HCT116 (cell line): ENCODE measurements around the gene MOK. TPM values are rescaled to one million over a fixed set of nuclear protein-coding genes. Genes with fewer than 3 reads are reported as not detected.

Source experiments
- ATAC-seq: fragments of 200-7000 bp; cut with Tn5 transposase; 2 replicates; pipeline ENCODE4 v1.9.1; 2020; ENCODE audit warnings: mild to moderate bottlenecking, moderate library complexity
- BruUV-seq: library from RNA; stranded (reverse); fragments of 400-500 nt; replicated peaks from 2 replicates; lab custom pipeline; 2021; lab: Mats Ljungman, UMichigan
- CTCF ChIA-PET: fragments of 300-600 bp; sonication (Branson Sonifier 250); formaldehyde crosslinking; loops from one replicate; lab custom pipeline; 2021; ENCODE audit warnings: antibody characterized with exemption; lab: Charles Lee
- POLR2A ChIA-PET: fragments of 300-600, 350-600 bp; sonication (Branson Sonifier 250); formaldehyde crosslinking; loops from one replicate; lab custom pipeline; 2021; ENCODE audit warnings: antibody characterized with exemption; lab: Charles Lee
- RAD21 ChIA-PET, 2 experiments: fragments of 300-600 bp; sonication (Branson Sonifier 250); formaldehyde crosslinking; loops; one replicate each; lab custom pipeline; 2023; ENCODE audit warnings: low total read pairs in 2 of 2; ENCODE audit not compliant: uncharacterized antibody in 2 of 2, unreplicated experiment in 2 of 2, low non-redundant PET in 1 of 2; lab: Charles Lee
- DNase-seq: peaks from one replicate; pipeline ENCODE4 v3.0.0-alpha.2; 2010; ENCODE audit warnings: low read depth, low spot score
- H2AFZ ChIP-seq: fragments of 200-600 bp; shearing (Covaris generic), sonication (generic); 2 replicates; pipeline ENCODE4 v1.6.1; 2017; ENCODE audit warnings: low read depth, mixed run types, mixed read lengths, antibody characterized with exemption, low read length; ENCODE audit not compliant: poor library complexity, severe bottlenecking
- H3K27ac ChIP-seq: 2 replicates; pipeline ENCODE4 v1.5.1; 2012; ENCODE audit warnings: low read depth, low read length
- H3K27me3 ChIP-seq: fragments of 200-600 bp; sonication (generic); 2 replicates; pipeline ENCODE4 v1.6.1; 2016; ENCODE audit warnings: mixed run types, low read length, mixed read lengths; ENCODE audit not compliant: insufficient read depth
- H3K36me3 ChIP-seq, 2 experiments: fragments of 200-500 bp in 1 of 2; fragments of 200-600 bp in 1 of 2; sonication (Bioruptor generic) in 1 of 2; sonication (generic) in 1 of 2; 2 replicates each; pipeline versions ENCODE4 v1.5.1 to v1.6.1; 2014 to 2016; ENCODE audit warnings: low read length in 2 of 2, inconsistent platforms in 1 of 2, mixed read lengths in 1 of 2, mixed run types in 1 of 2; ENCODE audit not compliant: insufficient read depth in 2 of 2, control insufficient read depth in 1 of 2
- H3K4me1 ChIP-seq, 2 experiments: fragments of 200-600 bp in 1 of 2; sonication (generic) in 1 of 2; 2 replicates each; pipeline versions ENCODE4 v1.5.1 to v1.6.1; 2012 to 2017; ENCODE audit warnings: low read length in 2 of 2, inconsistent platforms in 1 of 2, mild to moderate bottlenecking in 1 of 2, mixed read lengths in 1 of 2, mixed run types in 1 of 2, moderate library complexity in 1 of 2; ENCODE audit not compliant: insufficient read depth in 2 of 2, control insufficient read depth in 1 of 2
- H3K4me2 ChIP-seq: fragments of 200-600 bp; sonication (generic); 2 replicates; pipeline ENCODE4 v1.6.1; 2017; ENCODE audit warnings: mixed run types, low read length, mixed read lengths
- H3K4me3 ChIP-seq, 2 experiments: fragments of 200-600 bp in 1 of 2; sonication (generic) in 1 of 2; replicated peaks in 1 of 2; 2 replicates each; pipeline ENCODE4 v1.5.1; 2011 to 2016; ENCODE audit warnings: low read length in 2 of 2, control low read depth in 1 of 2, low read depth in 1 of 2, mild to moderate bottlenecking in 1 of 2, mixed read lengths in 1 of 2, mixed run types in 1 of 2
- H3K79me2 ChIP-seq: fragments of 200-600 bp; sonication (generic); 2 replicates; pipeline ENCODE4 v1.6.1; 2017; ENCODE audit warnings: mild to moderate bottlenecking, mixed run types, low read length, moderate library complexity, mixed read lengths; ENCODE audit not compliant: insufficient read depth
- H3K9ac ChIP-seq: fragments of 200-600 bp; sonication (generic); 2 replicates; pipeline ENCODE4 v1.6.1; 2016; ENCODE audit warnings: low read length, mixed read lengths
- H3K9me2 ChIP-seq: fragments of 200-600 bp; sonication (generic), shearing (Covaris generic); 2 replicates; pipeline ENCODE4 v1.6.1; 2017; ENCODE audit warnings: mixed run types, mild to moderate bottlenecking, moderate library complexity; ENCODE audit not compliant: insufficient read depth
- H3K9me3 ChIP-seq, 2 experiments: fragments of 200-500 bp in 1 of 2; fragments of 200-600 bp in 1 of 2; sonication (Bioruptor generic) in 1 of 2; sonication (generic) in 1 of 2; 2 replicates each; pipeline ENCODE4 v1.6.1; 2014 to 2017; ENCODE audit warnings: low read length in 2 of 2, mixed read lengths in 2 of 2, inconsistent platforms in 1 of 2, low read depth in 1 of 2, mild to moderate bottlenecking in 1 of 2, mixed run types in 1 of 2, moderate library complexity in 1 of 2; ENCODE audit not compliant: control insufficient read depth in 1 of 2, insufficient read depth in 1 of 2
- H4K20me1 ChIP-seq: fragments of 200-600 bp; sonication (generic), shearing (Covaris generic); 2 replicates; pipeline ENCODE4 v1.6.1; 2017; ENCODE audit warnings: mixed run types, mild to moderate bottlenecking, moderate library complexity; ENCODE audit not compliant: insufficient read depth
- CBX3 ChIP-seq: IDR thresholded peaks from 2 replicates; pipeline ENCODE4 v1.6.1; 2012; ENCODE audit warnings: low read depth
- EGR1 ChIP-seq: IDR thresholded peaks from 2 replicates; pipeline ENCODE4 v1.6.1; 2012; ENCODE audit warnings: low read depth
- ELF1 ChIP-seq: IDR thresholded peaks from 2 replicates; pipeline ENCODE4 v1.6.1; 2012; ENCODE audit warnings: low read depth, borderline replicate concordance
- EZH2 ChIP-seq: fragments of 200-600 bp; sonication (generic); IDR thresholded peaks from 2 replicates; pipeline ENCODE4 v1.6.1; 2017; ENCODE audit warnings: antibody characterized with exemption, mixed run types
- FOSL1 ChIP-seq: IDR thresholded peaks from 2 replicates; pipeline ENCODE4 v1.6.1; 2012; ENCODE audit warnings: low read depth
- SP1 ChIP-seq: IDR thresholded peaks from 2 replicates; pipeline ENCODE4 v1.6.1; 2012; ENCODE audit warnings: low read depth
- TCF7L2 ChIP-seq: IDR thresholded peaks from 2 replicates; pipeline ENCODE4 v1.7.0; 2011; ENCODE audit warnings: borderline replicate concordance, inconsistent platforms; ENCODE audit not compliant: insufficient read depth, insufficient read length; ENCODE audit errors: extremely low read depth
- YY1 ChIP-seq: IDR thresholded peaks from 2 replicates; pipeline ENCODE4 v1.6.1; 2011; ENCODE audit warnings: low read length, low read depth, moderate library complexity, mild to moderate bottlenecking; ENCODE audit not compliant: insufficient replicate concordance; ENCODE audit errors: extremely low read depth
- ZBTB33 ChIP-seq: IDR thresholded peaks from 2 replicates; pipeline ENCODE4 v1.6.1; 2011; ENCODE audit warnings: mild to moderate bottlenecking, low read length, moderate library complexity; ENCODE audit not compliant: insufficient replicate concordance; ENCODE audit errors: extremely low read depth
- ZFX ChIP-seq: fragments of 450-650 bp; IDR thresholded peaks from 2 replicates; pipeline ENCODE4 v1.6.1; 2017
- intact Hi-C: fragments of 100-400 bp; cut with micrococcal nuclease; formaldehyde crosslinking; loops from 2 replicates; pipeline ENCODE4 v1.10.0; 2022
- total RNA-seq: library from RNA; stranded (reverse); gene quantifications from one replicate; pipeline ENCODE4 v1.2.1, GENCODE V29; 2021; ENCODE audit not compliant: unreplicated experiment
- TF ChIP-seq, protein P1 (sequence below): IDR thresholded peaks from 2 replicates; pipeline ENCODE4 v1.6.1; 2012; ENCODE audit warnings: low read depth

Gene MOK
- total RNA-seq, 1 experiment from 2014 or later: 9.4 TPM

- ChIA-PET POLR2A (no interaction called here), RAD21 (no interaction called here), CTCF (no interaction called here)
- ATAC-seq (no peak), DNase-seq (no peak)
- Histone ChIP-seq H3K4me3 (no peak overlapping the region), H3K27ac (no peak overlapping the region), H3K9ac (no peak overlapping the region), H3K4me2 (no peak overlapping the region), H3K9me3 (no peaks in the 10 kb centered on the region), H3K9me2 (no peaks in the 10 kb centered on the region), H3K79me2 (peaks cover 20% of the 10 kb centered on the region; the same call in 1 of the 2 replicates), H3K4me1 (no peaks in the 10 kb centered on the region), H4K20me1 (no peaks in the 10 kb centered on the region), H3K27me3 (no peaks in the 10 kb centered on the region), H2AFZ (no peak overlapping the region), H3K36me3 (peaks cover 0 to 4% of the 10 kb centered on the region in 2 experiments; a peak in 1 of 4 replicates)
- intact Hi-C loops: no loop called here
- BruUV-seq: no TSS peak
- TF ChIP-seq TCF7L2 (no peak), FOSL1 (no peak), EZH2 (no peak), YY1 (no peak), ZBTB33 (no peak), ZFX (no peak), CBX3 (no peak), ELF1 (no peak), SP1 (no peak)
These were observed 103.2 kb downstream of the MOK start for GRCh38 chr14:102201776-102202175.

- intact Hi-C loops: no loop called here
- Histone ChIP-seq H3K9me3 (no peaks in the 10 kb centered on the region), H3K36me3 (peaks cover 0 to 4% of the 10 kb centered on the region in 2 experiments; a peak in 1 of 4 replicates), H3K27ac (no peak overlapping the region), H3K4me1 (no peaks in the 10 kb centered on the region), H3K4me3 (no peak overlapping the region), H3K9ac (no peak overlapping the region), H2AFZ (no peak overlapping the region), H3K9me2 (no peaks in the 10 kb centered on the region), H4K20me1 (no peaks in the 10 kb centered on the region), H3K4me2 (no peak overlapping the region), H3K79me2 (peaks cover 20% of the 10 kb centered on the region; the same call in 1 of the 2 replicates), H3K27me3 (no peaks in the 10 kb centered on the region)
- ATAC-seq (no peak), DNase-seq (no peak)
- ChIA-PET CTCF (no interaction called here), RAD21 (no interaction called here), POLR2A (no interaction called here)
- BruUV-seq: no TSS peak
- TF ChIP-seq EGR1: no peak
- TF ChIP-seq, protein P1, sequence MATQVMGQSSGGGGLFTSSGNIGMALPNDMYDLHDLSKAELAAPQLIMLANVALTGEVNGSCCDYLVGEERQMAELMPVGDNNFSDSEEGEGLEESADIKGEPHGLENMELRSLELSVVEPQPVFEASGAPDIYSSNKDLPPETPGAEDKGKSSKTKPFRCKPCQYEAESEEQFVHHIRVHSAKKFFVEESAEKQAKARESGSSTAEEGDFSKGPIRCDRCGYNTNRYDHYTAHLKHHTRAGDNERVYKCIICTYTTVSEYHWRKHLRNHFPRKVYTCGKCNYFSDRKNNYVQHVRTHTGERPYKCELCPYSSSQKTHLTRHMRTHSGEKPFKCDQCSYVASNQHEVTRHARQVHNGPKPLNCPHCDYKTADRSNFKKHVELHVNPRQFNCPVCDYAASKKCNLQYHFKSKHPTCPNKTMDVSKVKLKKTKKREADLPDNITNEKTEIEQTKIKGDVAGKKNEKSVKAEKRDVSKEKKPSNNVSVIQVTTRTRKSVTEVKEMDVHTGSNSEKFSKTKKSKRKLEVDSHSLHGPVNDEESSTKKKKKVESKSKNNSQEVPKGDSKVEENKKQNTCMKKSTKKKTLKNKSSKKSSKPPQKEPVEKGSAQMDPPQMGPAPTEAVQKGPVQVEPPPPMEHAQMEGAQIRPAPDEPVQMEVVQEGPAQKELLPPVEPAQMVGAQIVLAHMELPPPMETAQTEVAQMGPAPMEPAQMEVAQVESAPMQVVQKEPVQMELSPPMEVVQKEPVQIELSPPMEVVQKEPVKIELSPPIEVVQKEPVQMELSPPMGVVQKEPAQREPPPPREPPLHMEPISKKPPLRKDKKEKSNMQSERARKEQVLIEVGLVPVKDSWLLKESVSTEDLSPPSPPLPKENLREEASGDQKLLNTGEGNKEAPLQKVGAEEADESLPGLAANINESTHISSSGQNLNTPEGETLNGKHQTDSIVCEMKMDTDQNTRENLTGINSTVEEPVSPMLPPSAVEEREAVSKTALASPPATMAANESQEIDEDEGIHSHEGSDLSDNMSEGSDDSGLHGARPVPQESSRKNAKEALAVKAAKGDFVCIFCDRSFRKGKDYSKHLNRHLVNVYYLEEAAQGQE: no peak
These were observed 103.6 kb downstream of the MOK start for GRCh38 chr14:102201353-102201738.
